22Rv1 (cell line): Measurements from ENCODE around the gene KDM5A.

Experiments
- ZFX ChIP-seq: fragments of 450-650 bp; IDR thresholded peaks from 2 replicates; pipeline ENCODE4 v1.6.1; 2017; ENCODE audit warnings: antibody characterized with exemption, borderline replicate concordance
- TF ChIP-seq, protein P1 (sequence below): fragments of 450-650 bp; IDR thresholded peaks from 2 replicates; pipeline ENCODE4 v1.5.1; 2017; ENCODE audit warnings: mild to moderate bottlenecking

DNA sequence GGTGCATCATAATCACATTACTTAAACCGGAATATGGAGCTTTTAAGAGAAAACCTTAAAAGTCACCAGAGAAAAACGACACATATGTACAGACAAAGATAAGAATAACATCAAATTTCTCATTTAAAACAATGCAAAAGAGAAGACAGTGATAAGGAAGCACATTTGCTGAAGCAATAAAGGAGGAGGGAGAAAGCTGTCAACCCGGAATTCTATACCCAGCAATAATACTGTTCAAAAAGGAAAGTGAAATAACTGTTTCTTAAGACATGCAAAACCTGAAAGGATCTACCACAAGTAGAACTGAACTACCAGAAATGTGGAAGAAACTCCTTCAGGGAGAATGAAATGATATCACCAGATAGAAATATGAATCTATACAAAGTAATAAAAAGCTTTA, 141.8 kb downstream of the KDM5A start:
- TF ChIP-seq, protein P1, sequence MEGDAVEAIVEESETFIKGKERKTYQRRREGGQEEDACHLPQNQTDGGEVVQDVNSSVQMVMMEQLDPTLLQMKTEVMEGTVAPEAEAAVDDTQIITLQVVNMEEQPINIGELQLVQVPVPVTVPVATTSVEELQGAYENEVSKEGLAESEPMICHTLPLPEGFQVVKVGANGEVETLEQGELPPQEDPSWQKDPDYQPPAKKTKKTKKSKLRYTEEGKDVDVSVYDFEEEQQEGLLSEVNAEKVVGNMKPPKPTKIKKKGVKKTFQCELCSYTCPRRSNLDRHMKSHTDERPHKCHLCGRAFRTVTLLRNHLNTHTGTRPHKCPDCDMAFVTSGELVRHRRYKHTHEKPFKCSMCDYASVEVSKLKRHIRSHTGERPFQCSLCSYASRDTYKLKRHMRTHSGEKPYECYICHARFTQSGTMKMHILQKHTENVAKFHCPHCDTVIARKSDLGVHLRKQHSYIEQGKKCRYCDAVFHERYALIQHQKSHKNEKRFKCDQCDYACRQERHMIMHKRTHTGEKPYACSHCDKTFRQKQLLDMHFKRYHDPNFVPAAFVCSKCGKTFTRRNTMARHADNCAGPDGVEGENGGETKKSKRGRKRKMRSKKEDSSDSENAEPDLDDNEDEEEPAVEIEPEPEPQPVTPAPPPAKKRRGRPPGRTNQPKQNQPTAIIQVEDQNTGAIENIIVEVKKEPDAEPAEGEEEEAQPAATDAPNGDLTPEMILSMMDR = no peak
- TF ChIP-seq ZFX = no peak
